Thyroid gland (tissue), 4 donors: ENCODE measurements around the gene OR8D2.

Experiments
- POLR2A ChIP-seq, 2 donors: fragments of 450-650 bp; IDR thresholded peaks; one replicate each; pipeline ENCODE4 v1.6.1; 2017; ENCODE audit warnings: antibody characterized with exemption in 2 of 2, mild to moderate bottlenecking in 2 of 2, moderate library complexity in 1 of 2
- TF ChIP-seq, protein P1 (sequence below), 6 experiments: fragments of 200-600 bp in 3 of 6; fragments of 450-650 bp in 3 of 6; sonication (generic) in 3 of 6; IDR thresholded peaks; one replicate each; pipeline ENCODE4 v1.5.1; 2016 to 2019; ENCODE audit warnings: antibody characterized with exemption in 6 of 6, mild to moderate bottlenecking in 2 of 6, inconsistent platforms in 1 of 6, moderate library complexity in 1 of 6

DNA sequence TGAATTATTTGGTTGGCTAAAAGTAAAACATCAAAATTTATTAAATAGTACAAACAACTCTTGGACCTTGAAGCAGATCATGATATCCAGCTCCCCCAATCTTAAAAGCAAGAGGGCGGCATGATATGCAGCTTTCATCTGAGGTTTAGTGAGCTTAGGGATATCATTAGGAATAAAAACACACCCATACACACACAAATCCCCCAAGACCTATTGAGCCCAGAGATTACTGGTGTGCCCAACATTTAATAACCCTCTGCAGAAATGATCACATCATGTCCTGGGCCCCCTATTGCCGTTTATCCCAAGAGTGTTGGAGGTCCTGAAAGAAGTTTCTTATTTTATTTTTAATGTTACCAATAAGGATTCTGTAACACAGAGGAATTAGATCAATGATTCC, 6.1 kb downstream of the OR8D2 start, which contains the start of gene OR8D1:
- TF ChIP-seq, protein P1, sequence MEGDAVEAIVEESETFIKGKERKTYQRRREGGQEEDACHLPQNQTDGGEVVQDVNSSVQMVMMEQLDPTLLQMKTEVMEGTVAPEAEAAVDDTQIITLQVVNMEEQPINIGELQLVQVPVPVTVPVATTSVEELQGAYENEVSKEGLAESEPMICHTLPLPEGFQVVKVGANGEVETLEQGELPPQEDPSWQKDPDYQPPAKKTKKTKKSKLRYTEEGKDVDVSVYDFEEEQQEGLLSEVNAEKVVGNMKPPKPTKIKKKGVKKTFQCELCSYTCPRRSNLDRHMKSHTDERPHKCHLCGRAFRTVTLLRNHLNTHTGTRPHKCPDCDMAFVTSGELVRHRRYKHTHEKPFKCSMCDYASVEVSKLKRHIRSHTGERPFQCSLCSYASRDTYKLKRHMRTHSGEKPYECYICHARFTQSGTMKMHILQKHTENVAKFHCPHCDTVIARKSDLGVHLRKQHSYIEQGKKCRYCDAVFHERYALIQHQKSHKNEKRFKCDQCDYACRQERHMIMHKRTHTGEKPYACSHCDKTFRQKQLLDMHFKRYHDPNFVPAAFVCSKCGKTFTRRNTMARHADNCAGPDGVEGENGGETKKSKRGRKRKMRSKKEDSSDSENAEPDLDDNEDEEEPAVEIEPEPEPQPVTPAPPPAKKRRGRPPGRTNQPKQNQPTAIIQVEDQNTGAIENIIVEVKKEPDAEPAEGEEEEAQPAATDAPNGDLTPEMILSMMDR (IDR thresholded peaks at IDR 0.05): no peak
- TF ChIP-seq POLR2A (IDR thresholded peaks at IDR 0.05): no peak
